ENCODE data around the gene SUCLG2. TPM values are rescaled to one million over a fixed set of nuclear protein-coding genes. Genes with fewer than 3 reads are reported as not detected.
A peak's percentile ranks its signal among the peaks of the same experiment; 100 is the strongest.

The SUCLG2 gene
- total RNA-seq, 2 donors from 2014 or later: 42.0 to 50.4 TPM

GRCh38 chr3:67580430-67581000 lies 73.9 kb downstream of the SUCLG2 start:
- no peak overlapping the region for H3K27ac ChIP-seq
- 69 to 78% methylated on average over 6 of the region's 6 CpGs for WGBS, 2 donors
- ATAC-seq (no peak), DNase-seq (no peak)
- TF ChIP-seq POLR2A (IDR thresholded peaks at IDR 0.05) (no peak), CTCF (IDR thresholded peaks at IDR 0.05) (no peak)
- H3K9me3 ChIP-seq: no peaks in the 10 kb centered on the region
- intact Hi-C loops (cut with DNase I): no loop called here
- H3K36me3 ChIP-seq (replicated peaks in 1 of 2; ENCODE audit: insufficient read depth in 1 of 2, low read depth in 2 of 2): no peaks in the 10 kb centered on the region
- H3K27me3 ChIP-seq: no peaks in the 10 kb centered on the region
- no peaks in the 10 kb centered on the region for H3K4me1 ChIP-seq
- H3K4me3 ChIP-seq: no peak overlapping the region

- ATAC-seq (no peak), DNase-seq (no peak)
- WGBS, 2 donors: 81 to 82% methylated on average over 5 of the region's 5 CpGs
- H3K27me3 ChIP-seq: no peaks in the 10 kb centered on the region
- no peak overlapping the region for H3K4me3 ChIP-seq
- H3K4me1 ChIP-seq: no peaks in the 10 kb centered on the region
- H3K27ac ChIP-seq: no peak overlapping the region
- TF ChIP-seq POLR2A (IDR thresholded peaks at IDR 0.05) (no peak), CTCF (IDR thresholded peaks at IDR 0.05) (no peak)
- no peaks in the 10 kb centered on the region for H3K36me3 ChIP-seq (replicated peaks in 1 of 2; ENCODE audit: insufficient read depth in 1 of 2, low read depth in 2 of 2)
- no peaks in the 10 kb centered on the region for H3K9me3 ChIP-seq
- intact Hi-C loops (cut with DNase I): no loop called here
Observed at GRCh38 chr3:67578416-67578815, 76.0 kb downstream of the SUCLG2 start.

- Histone ChIP-seq H3K36me3 (replicated peaks in 1 of 2; ENCODE audit: insufficient read depth in 1 of 2, low read depth in 2 of 2) (no peaks in the 10 kb centered on the region), H3K4me3 (no peak overlapping the region), H3K9me3 (no peaks in the 10 kb centered on the region), H3K4me1 (no peaks in the 10 kb centered on the region), H3K27ac (no peak overlapping the region), H3K27me3 (no peaks in the 10 kb centered on the region)
- intact Hi-C loops (cut with DNase I): no loop called here
- TF ChIP-seq POLR2A (IDR thresholded peaks at IDR 0.05) (no peak), CTCF (IDR thresholded peaks at IDR 0.05) (no peak)
- ATAC-seq: no peak
- no peak for DNase-seq
- WGBS, 2 donors: 91 to 94% methylated on average over 3 of the region's 3 CpGs
Observed at GRCh38 chr3:67576441-67576840, 78.0 kb downstream of the SUCLG2 start.

GRCh38 chr3:67569324-67569723 lies 85.1 kb downstream of the SUCLG2 start:
- 58 to 69% methylated on average over 3 of the region's 3 CpGs for WGBS, 2 donors
- TF ChIP-seq CTCF (IDR thresholded peaks at IDR 0.05): no peak
- Histone ChIP-seq H3K27me3 (no peaks in the 10 kb centered on the region), H3K4me3 (no peak overlapping the region), H3K9me3 (no peaks in the 10 kb centered on the region), H3K36me3 (replicated peaks in 1 of 2; ENCODE audit: insufficient read depth in 1 of 2, low read depth in 2 of 2) (no peaks in the 10 kb centered on the region), H3K27ac (no peak overlapping the region), H3K4me1 (no peaks in the 10 kb centered on the region)
- intact Hi-C loops (cut with DNase I): no loop called here
- ATAC-seq (no peak), DNase-seq (peak in 1 of 4 donors; percentile 15)

GRCh38 chr3:67567893-67568292 lies 86.5 kb downstream of the SUCLG2 start:
- whole genome bisulfite sequencing, 2 donors: 79 to 85% methylated on average over 5 of the region's 5 CpGs
- Histone ChIP-seq H3K4me1 (no peaks in the 10 kb centered on the region), H3K27me3 (no peaks in the 10 kb centered on the region), H3K36me3 (replicated peaks in 1 of 2; ENCODE audit: insufficient read depth in 1 of 2, low read depth in 2 of 2) (no peaks in the 10 kb centered on the region), H3K27ac (no peak overlapping the region), H3K9me3 (no peaks in the 10 kb centered on the region), H3K4me3 (no peak overlapping the region)
- TF ChIP-seq CTCF (IDR thresholded peaks at IDR 0.05): no peak
- TF ChIP-seq POLR2A (IDR thresholded peaks at IDR 0.05): no peak
- intact Hi-C loops (cut with DNase I): no loop called here
- DNase-seq: no peak
- ATAC-seq: no peak

Data from body of pancreas (tissue), 4 donors.